ENCODE results near the gene CNTNAP2. TPM values are rescaled to one million over a fixed set of nuclear protein-coding genes. Genes with fewer than 3 reads are reported as not detected.

Gene CNTNAP2
- total and polyA plus RNA-seq, 2 of the 13 experiments (the other 11 are each of a cell fraction or from before 2014, with no cell fraction given): 0.40 to 0.42 TPM

DNA sequence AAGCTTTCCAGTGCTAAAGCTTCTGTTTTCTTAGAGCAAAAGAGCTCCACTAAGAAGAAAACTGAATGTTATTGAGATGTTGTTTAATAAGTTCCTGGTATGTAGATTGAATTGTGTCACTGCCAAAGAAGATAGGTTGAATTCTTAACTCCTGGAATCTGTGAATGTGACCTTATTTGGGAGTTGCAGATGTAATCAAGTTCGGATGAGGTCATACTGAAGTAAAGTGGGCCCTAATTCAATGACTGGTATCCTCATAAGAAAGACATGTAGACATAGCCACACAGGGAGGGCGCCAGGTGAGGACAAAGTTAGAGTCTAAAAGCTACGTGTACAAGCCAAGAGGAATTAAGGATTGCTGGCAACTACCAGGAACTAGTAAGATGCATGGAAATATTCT is 1741.8 kb downstream of the CNTNAP2 start:
- ATAC-seq (no peak), DNase-seq (ENCODE audit: low spot score) (no peak), FAIRE-seq (no peak)
- Histone ChIP-seq H3K4me2 (ENCODE audit: low read depth, low read length) (no peak overlapping the region), H3K79me2 (ENCODE audit: insufficient read depth, low read length) (no peaks in the 10 kb centered on the region), H4K20me1 (ENCODE audit: insufficient read depth, low read length) (no peaks in the 10 kb centered on the region), H3K4me3 (replicated peaks in 1 of 3; ENCODE audit: insufficient read depth in 1 of 3, low read depth in 2 of 3, low read length in 3 of 3) (no peak overlapping the region), H3K4me1 (ENCODE audit: insufficient read depth, low read length) (no peaks in the 10 kb centered on the region), H3K9ac (ENCODE audit: insufficient read depth, low read depth, low read length) (no peak overlapping the region), H3K27ac (ENCODE audit: extremely low read length, insufficient read depth, low read length) (no peak overlapping the region), H2AFZ (ENCODE audit: low read length) (no peak overlapping the region), H3K27me3 (ENCODE audit: control insufficient read depth in 1 of 2, insufficient read depth in 2 of 2, low read length in 2 of 2) (no peaks in the 10 kb centered on the region; a peak in 1 of 5 replicates), H3K36me3 (replicated peaks in 1 of 2; ENCODE audit: control insufficient read depth in 1 of 2, insufficient read depth in 2 of 2, low read length in 2 of 2) (no peaks in the 10 kb centered on the region), H3K9me3 (ENCODE audit: low read length) (no peaks in the 10 kb centered on the region)
- intact Hi-C loops (cut with micrococcal nuclease; ENCODE audit: unreplicated experiment) (no loop called here), in situ Hi-C loops (cut with HindIII; ENCODE audit: extremely low pct_ligation_motif_present, low pct_unique_long_range_greater_than_20kb) (no loop called here)
- no TSS peak for BruUV-seq (replicated peaks)
- 2% methylated on average over 3 of the region's 3 CpGs for WGBS (ENCODE audit: low lambda C conversion rate)
- POLR2A ChIA-PET: no interaction called here
- CTCF ChIA-PET (ENCODE audit: low intra/inter-chr PET ratio, low total read pairs): no interaction called here
- TF ChIP-seq, protein P1, sequence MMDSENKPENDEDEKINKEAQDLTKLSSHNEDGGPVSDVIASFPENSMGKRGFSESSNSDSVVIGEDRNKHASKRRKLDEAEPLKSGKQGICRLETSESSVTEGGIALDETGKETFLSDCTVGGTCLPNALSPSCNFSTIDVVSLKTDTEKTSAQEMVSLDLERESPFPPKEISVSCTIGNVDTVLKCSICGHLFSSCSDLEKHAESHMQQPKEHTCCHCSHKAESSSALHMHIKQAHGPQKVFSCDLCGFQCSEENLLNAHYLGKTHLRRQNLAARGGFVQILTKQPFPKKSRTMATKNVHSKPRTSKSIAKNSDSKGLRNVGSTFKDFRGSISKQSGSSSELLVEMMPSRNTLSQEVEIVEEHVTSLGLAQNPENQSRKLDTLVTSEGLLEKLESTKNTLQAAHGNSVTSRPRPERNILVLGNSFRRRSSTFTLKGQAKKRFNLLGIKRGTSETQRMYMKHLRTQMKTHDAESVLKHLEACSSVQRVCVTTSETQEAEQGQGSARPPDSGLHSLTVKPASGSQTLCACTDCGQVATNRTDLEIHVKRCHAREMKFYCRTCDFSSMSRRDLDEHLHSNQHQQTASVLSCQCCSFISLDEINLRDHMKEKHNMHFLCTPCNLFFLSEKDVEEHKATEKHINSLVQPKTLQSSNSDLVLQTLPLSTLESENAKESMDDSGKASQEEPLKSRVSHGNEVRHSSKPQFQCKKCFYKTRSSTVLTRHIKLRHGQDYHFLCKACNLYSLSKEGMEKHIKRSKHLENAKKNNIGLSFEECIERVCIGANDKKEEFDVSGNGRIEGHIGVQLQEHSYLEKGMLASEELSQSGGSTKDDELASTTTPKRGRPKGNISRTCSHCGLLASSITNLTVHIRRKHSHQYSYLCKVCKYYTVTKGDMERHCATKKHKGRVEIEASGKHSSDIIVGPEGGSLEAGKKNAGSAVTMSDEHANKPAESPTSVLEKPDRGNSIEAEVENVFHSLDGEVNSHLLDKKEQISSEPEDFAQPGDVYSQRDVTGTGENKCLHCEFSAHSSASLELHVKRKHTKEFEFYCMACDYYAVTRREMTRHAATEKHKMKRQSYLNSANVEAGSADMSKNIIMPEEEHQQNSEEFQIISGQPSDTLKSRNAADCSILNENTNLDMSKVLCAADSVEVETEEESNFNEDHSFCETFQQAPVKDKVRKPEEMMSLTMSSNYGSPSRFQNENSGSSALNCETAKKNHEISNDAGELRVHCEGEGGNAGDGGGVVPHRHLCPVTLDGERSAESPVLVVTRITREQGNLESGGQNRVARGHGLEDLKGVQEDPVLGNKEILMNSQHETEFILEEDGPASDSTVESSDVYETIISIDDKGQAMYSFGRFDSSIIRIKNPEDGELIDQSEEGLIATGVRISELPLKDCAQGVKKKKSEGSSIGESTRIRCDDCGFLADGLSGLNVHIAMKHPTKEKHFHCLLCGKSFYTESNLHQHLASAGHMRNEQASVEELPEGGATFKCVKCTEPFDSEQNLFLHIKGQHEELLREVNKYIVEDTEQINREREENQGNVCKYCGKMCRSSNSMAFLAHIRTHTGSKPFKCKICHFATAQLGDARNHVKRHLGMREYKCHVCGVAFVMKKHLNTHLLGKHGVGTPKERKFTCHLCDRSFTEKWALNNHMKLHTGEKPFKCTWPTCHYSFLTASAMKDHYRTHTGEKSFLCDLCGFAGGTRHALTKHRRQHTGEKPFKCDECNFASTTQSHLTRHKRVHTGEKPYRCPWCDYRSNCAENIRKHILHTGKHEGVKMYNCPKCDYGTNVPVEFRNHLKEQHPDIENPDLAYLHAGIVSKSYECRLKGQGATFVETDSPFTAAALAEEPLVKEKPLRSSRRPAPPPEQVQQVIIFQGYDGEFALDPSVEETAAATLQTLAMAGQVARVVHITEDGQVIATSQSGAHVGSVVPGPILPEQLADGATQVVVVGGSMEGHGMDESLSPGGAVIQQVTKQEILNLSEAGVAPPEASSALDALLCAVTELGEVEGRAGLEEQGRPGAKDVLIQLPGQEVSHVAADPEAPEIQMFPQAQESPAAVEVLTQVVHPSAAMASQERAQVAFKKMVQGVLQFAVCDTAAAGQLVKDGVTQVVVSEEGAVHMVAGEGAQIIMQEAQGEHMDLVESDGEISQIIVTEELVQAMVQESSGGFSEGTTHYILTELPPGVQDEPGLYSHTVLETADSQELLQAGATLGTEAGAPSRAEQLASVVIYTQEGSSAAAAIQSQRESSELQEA (CRISPR knock-in tag; IDR thresholded peaks at IDR 0.05; ENCODE audit: not compliant biosample characterization): no peak
- no peak for TF ChIP-seq NFKBIZ (CRISPR knock-in tag; IDR thresholded peaks at IDR 0.05)
- no peak for TF ChIP-seq YEATS4 (CRISPR knock-in tag; IDR thresholded peaks at IDR 0.05; ENCODE audit: borderline replicate concordance)
- no peak for TF ChIP-seq ZNF121 (CRISPR knock-in tag; IDR thresholded peaks at IDR 0.05)
- TF ChIP-seq, protein P2, sequence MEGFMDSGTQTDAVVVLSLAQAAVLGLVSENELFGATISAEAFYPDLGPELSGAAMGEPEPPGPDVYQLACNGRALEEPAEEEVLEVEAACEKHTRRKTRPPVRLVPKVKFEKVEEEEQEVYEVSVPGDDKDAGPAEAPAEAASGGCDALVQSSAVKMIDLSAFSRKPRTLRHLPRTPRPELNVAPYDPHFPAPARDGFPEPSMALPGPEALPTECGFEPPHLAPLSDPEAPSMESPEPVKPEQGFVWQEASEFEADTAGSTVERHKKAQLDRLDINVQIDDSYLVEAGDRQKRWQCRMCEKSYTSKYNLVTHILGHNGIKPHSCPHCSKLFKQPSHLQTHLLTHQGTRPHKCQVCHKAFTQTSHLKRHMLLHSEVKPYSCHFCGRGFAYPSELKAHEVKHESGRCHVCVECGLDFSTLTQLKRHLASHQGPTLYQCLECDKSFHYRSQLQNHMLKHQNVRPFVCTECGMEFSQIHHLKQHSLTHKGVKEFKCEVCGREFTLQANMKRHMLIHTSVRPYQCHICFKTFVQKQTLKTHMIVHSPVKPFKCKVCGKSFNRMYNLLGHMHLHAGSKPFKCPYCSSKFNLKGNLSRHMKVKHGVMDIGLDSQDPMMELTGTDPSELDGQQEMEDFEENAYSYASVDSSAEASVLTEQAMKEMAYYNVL (CRISPR knock-in tag; IDR thresholded peaks at IDR 0.05; ENCODE audit: borderline replicate concordance): no peak
- no peak for TF ChIP-seq ZNF761 (CRISPR knock-in tag; conservative IDR thresholded peaks at IDR 0.05)
- TF ChIP-seq NFIB (CRISPR knock-in tag; IDR thresholded peaks at IDR 0.05; ENCODE audit: borderline replicate concordance): no peak
- TF ChIP-seq, protein P3, sequence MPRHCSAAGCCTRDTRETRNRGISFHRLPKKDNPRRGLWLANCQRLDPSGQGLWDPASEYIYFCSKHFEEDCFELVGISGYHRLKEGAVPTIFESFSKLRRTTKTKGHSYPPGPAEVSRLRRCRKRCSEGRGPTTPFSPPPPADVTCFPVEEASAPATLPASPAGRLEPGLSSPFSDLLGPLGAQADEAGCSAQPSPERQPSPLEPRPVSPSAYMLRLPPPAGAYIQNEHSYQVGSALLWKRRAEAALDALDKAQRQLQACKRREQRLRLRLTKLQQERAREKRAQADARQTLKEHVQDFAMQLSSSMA (CRISPR knock-in tag; IDR thresholded peaks at IDR 0.05): no peak
- TF ChIP-seq ZNF350 (CRISPR knock-in tag; IDR thresholded peaks at IDR 0.05; ENCODE audit: borderline replicate concordance, low read depth): no peak
- no peak for TF ChIP-seq GABPA (IDR thresholded peaks at IDR 0.05; ENCODE audit: low read depth, low read length)
- no peak for TF ChIP-seq GABPA (CRISPR knock-in tag; IDR thresholded peaks at IDR 0.05; ENCODE audit: low read depth)
- TF ChIP-seq RBM39 (IDR thresholded peaks at IDR 0.05; ENCODE audit: low read depth, low read length, poor library complexity, severe bottlenecking): no peak
